ENCODE results near the gene EN2.

Gene EN2

GRCh38 chr7:155508376-155509358 lies 50.7 kb downstream of the EN2 start:
- DNase-seq (ENCODE audit: low read depth in 2 of 2) = no peak

DNA sequence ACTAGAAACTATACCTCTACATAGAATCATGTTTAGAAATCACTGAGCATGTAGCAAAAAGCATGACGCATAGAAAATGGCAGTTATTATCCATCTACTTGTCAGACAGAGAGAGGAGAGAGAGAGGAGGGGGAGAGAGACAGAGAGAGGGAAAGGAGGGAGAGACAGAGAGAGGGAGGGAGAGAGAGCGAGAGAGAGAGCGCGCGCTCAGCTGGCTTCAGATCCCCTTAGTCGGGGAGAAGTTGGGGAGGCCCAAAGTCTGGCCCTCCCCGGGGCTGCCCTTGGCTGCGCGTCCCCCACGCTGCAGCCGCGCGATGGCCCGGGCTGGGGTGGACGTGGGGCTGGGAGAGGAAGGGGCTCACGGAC lies 51.4 kb downstream of the EN2 start:
- DNase-seq (ENCODE audit: low read depth in 2 of 2) = no peak

GRCh38 chr7:155509725-155510551 lies 52.0 kb downstream of the EN2 start:
- no peak for DNase-seq (ENCODE audit: low read depth in 2 of 2)

GRCh38 chr7:155510975-155511701 lies 53.2 kb downstream of the EN2 start:
- DNase-seq (ENCODE audit: low read depth in 2 of 2) = no peak

DNA sequence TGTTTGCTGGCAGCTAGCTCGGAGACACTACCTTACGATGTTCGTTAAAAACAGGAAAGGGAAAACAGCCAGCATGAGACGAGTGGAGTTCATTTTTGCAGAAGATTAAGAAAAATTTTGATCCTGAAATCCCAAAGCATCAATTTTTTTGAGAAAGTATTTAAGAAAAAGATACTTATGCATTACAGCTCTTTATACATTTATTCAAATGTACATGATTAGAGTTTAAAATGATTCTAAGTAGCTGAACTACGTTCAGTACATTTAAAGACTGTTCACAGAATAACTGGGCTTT lies 53.7 kb downstream of the EN2 start:
- DNase-seq (ENCODE audit: low read depth in 2 of 2) = no peak

GRCh38 chr7:155512246-155512887 lies 54.4 kb downstream of the EN2 start:
- no peak for DNase-seq (ENCODE audit: low read depth in 2 of 2)

DNA sequence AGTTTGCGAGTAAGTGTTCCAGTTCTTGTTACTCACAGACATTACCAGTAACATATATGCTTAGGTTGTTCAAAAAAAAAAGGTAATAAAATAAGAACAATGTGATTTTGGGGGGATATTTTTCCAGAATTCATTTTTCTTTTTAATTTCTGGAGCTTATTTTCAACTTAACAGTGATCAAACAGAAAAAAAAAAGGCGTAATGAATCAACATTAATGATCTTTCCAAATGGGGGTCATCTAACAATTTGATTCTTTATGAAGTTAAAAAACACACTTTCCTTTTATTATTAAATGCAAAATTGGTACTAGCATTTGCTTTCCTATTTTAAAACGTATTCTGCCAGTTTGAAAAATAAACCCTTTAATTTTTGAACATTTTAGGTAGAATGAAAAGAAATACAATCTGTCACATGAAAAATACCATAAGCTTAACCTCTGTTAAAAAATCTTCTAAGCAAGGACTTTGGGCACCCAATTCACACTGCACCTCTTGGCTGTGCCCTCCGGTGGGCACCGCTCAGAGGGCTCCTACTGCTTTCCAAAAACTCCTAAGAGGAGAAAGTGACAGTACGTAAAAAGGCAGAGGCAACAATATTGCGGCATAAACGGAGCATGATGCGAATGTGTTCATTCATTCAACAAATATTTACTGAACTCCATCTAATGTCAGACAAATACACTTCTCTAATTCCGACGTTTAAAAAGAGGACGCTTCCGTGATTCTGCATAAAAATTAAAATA lies 55.8 kb downstream of the EN2 start:
- no peak for DNase-seq (ENCODE audit: low read depth in 2 of 2)

GRCh38 chr7:155514296-155514695 lies 56.4 kb downstream of the EN2 start:
- no peak for DNase-seq (ENCODE audit: low read depth in 2 of 2)
